Neural crest cell (in vitro differentiated cells): ENCODE measurements around the gene PPP1R12A. TPM values are rescaled to one million over a fixed set of nuclear protein-coding genes. Genes with fewer than 3 reads are reported as not detected.
"Not testable (repeated sequence)": the region's sequence is repeated elsewhere in the genome, so short reads cannot be mapped to it uniquely, and the experiment has no call there.

Experiments used
- DNase-seq: peaks from one replicate; pipeline ENCODE4 v3.0.0; 2021; ENCODE audit warnings: low read depth, mixed read lengths, low spot score
- H3K27ac Mint-ChIP-seq: one replicate; pipeline ENCODE4 v1.8.0; 2021; ENCODE audit warnings: mild to moderate bottlenecking, mixed read lengths; ENCODE audit not compliant: unreplicated experiment
- H3K27me3 Mint-ChIP-seq: 2 replicates; pipeline ENCODE4 v1.8.0; 2021; ENCODE audit warnings: low read depth, mild to moderate bottlenecking, mixed read lengths
- H3K36me3 Mint-ChIP-seq: 2 replicates; pipeline ENCODE4 v1.8.0; 2021; ENCODE audit warnings: low read depth, mild to moderate bottlenecking, mixed read lengths
- H3K4me1 Mint-ChIP-seq: 2 replicates; pipeline ENCODE4 v1.8.0; 2021; ENCODE audit warnings: mixed read lengths
- H3K4me3 Mint-ChIP-seq: one replicate; pipeline ENCODE4 v1.8.0; 2021; ENCODE audit warnings: mild to moderate bottlenecking, mixed read lengths
- H3K9me3 Mint-ChIP-seq: 2 replicates; pipeline ENCODE4 v1.8.0; 2021; ENCODE audit warnings: mixed read lengths
- CTCF ChIP-seq: fragments of 200-600 bp; sonication (generic); conservative IDR thresholded peaks from 2 replicates; pipeline ENCODE4 v1.5.0; 2021; ENCODE audit warnings: antibody characterized with exemption, mild to moderate bottlenecking
- total RNA-seq: library from RNA; stranded (reverse); gene quantifications from 2 replicates; pipeline ENCODE4 v1.2.1, GENCODE V29; 2021

PPP1R12A gene
- total RNA-seq, 1 donor from 2014 or later = 65.7 TPM

GRCh38 chr12:79818856-79819255 is 116.0 kb downstream of the PPP1R12A start:
- Mint-ChIP-seq H3K9me3 (no peaks in the 10 kb centered on the region), H3K36me3 (peaks cover 21% of the 10 kb centered on the region), H3K27ac (no peak overlapping the region), H3K4me3 (no peak overlapping the region), H3K4me1 (peaks cover 16% of the 10 kb centered on the region), H3K27me3 (no peaks in the 10 kb centered on the region)
- no peak for DNase-seq
- TF ChIP-seq CTCF = no peak

- H3K27ac Mint-ChIP-seq, H3K4me3 Mint-ChIP-seq, DNase-seq, H3K4me1 Mint-ChIP-seq, H3K27me3 Mint-ChIP-seq, H3K9me3 Mint-ChIP-seq: not testable (repeated sequence)
- H3K36me3 Mint-ChIP-seq = peaks cover 11% of the 10 kb centered on the region
These were observed 150.4 kb downstream of the PPP1R12A start for GRCh38 chr12:79784366-79785065.

- no peaks in the 10 kb centered on the region for H3K9me3 Mint-ChIP-seq
- no peaks in the 10 kb centered on the region for H3K27me3 Mint-ChIP-seq
- DNase-seq = no peak
- no peak overlapping the region for H3K27ac Mint-ChIP-seq
- no peak overlapping the region for H3K4me3 Mint-ChIP-seq
- TF ChIP-seq CTCF = no peak
- H3K4me1 Mint-ChIP-seq = peaks cover 5% of the 10 kb centered on the region
- peaks cover 10% of the 10 kb centered on the region for H3K36me3 Mint-ChIP-seq
These were observed 152.6 kb downstream of the PPP1R12A start for GRCh38 chr12:79782172-79782900.

GRCh38 chr12:79778802-79779448 is 156.0 kb downstream of the PPP1R12A start:
- Mint-ChIP-seq H3K4me3 (no peak overlapping the region), H3K27me3 (no peaks in the 10 kb centered on the region), H3K9me3 (no peaks in the 10 kb centered on the region), H3K4me1 (no peaks in the 10 kb centered on the region), H3K36me3 (peaks cover 5% of the 10 kb centered on the region), H3K27ac (no peak overlapping the region)
- no peak for DNase-seq
- no peak for TF ChIP-seq CTCF

- Mint-ChIP-seq H3K27me3 (no peaks in the 10 kb centered on the region), H3K9me3 (no peaks in the 10 kb centered on the region), H3K4me1 (no peaks in the 10 kb centered on the region), H3K4me3 (no peak overlapping the region), H3K27ac (no peak overlapping the region), H3K36me3 (peaks cover 2% of the 10 kb centered on the region)
- no peak for TF ChIP-seq CTCF
- no peak for DNase-seq
These were observed 158.8 kb downstream of the PPP1R12A start for GRCh38 chr12:79776111-79776510.
